HepG2 (cell line): ENCODE measurements around the gene GFER. TPM values are rescaled to one million over a fixed set of nuclear protein-coding genes. Genes with fewer than 3 reads are reported as not detected.
A peak's percentile ranks its signal among the peaks of the same experiment; 100 is the strongest.

Experiments used
- BHLHE40 ChIP-seq: IDR thresholded peaks from 2 replicates; pipeline ENCODE4 v1.6.1; 2011; ENCODE audit warnings: low read length, improper control_type of control experiment
- CEBPB ChIP-seq: IDR thresholded peaks from 2 replicates; pipeline ENCODE4 v1.6.1; 2011; ENCODE audit warnings: low read depth, low read length, improper control_type of control experiment, borderline replicate concordance
- ETV5 ChIP-seq: IDR thresholded peaks from 2 replicates; pipeline ENCODE4 v1.6.1; 2018; ENCODE audit warnings: missing biosample characterization, missing genetic modification reagents, inconsistent platforms, borderline replicate concordance
- HNF4A ChIP-seq: sonication (generic); formaldehyde crosslinking; IDR thresholded peaks from 2 replicates; pipeline ENCODE4 v1.4.0; 2020; ENCODE audit warnings: missing genetic modification reagents
- RORA ChIP-seq: sonication (generic); formaldehyde crosslinking; IDR thresholded peaks from 2 replicates; pipeline ENCODE4 v1.5.0; 2020; ENCODE audit warnings: mild to moderate bottlenecking, missing genetic modification reagents, moderate library complexity
- TFAP4 ChIP-seq: sonication (generic); IDR thresholded peaks from 2 replicates; pipeline ENCODE4 v1.6.1; 2016; ENCODE audit warnings: low read depth, borderline replicate concordance
- U2AF1 ChIP-seq: fragments of 200-400 bp; formaldehyde crosslinking; optimal IDR thresholded peaks from 2 replicates; pipeline ENCODE3; 2017; ENCODE audit warnings: mild to moderate bottlenecking, low read depth, low read length
- XBP1 ChIP-seq: sonication (generic); formaldehyde crosslinking; IDR thresholded peaks from 2 replicates; pipeline ENCODE4 v1.5.0; 2020; ENCODE audit warnings: missing genetic modification reagents
- ZNF12 ChIP-seq: sonication (generic); formaldehyde crosslinking; IDR thresholded peaks from 2 replicates; pipeline ENCODE4 v1.5.0; 2020; ENCODE audit warnings: missing genetic modification reagents
- ZNF605 ChIP-seq: sonication (generic); formaldehyde crosslinking; IDR thresholded peaks from 2 replicates; pipeline ENCODE4 v1.8.0; 2022; ENCODE audit warnings: mild to moderate bottlenecking, missing genetic modification reagents
- ZNF776 ChIP-seq: sonication (generic); formaldehyde crosslinking; IDR thresholded peaks from 2 replicates; pipeline ENCODE4 v1.4.0; 2020; ENCODE audit warnings: mild to moderate bottlenecking, missing genetic modification reagents
- ZNF782 ChIP-seq: sonication (generic); formaldehyde crosslinking; IDR thresholded peaks from 2 replicates; pipeline ENCODE4 v1.4.0; 2020; ENCODE audit warnings: missing genetic modification reagents, mild to moderate bottlenecking, borderline replicate concordance
- polyA plus RNA-seq, 8 experiments: library from polyadenylated mRNA; depleted of rRNA in 3 of 8; stranded (reverse) in 7 of 8; unstranded in 1 of 8; fragments of >200 nt; fragmentation: Illumina TruSeq in 4 of 8; extraction: Trizol in 4 of 8; gene quantifications; 2 replicates each; pipeline versions ENCODE4 v1.2.1 to v1.2.3, GENCODE V29; 2011 to 2016; ENCODE audit warnings: low read depth in 4 of 8, missing spikeins in 1 of 8, mixed read lengths in 1 of 8; ENCODE audit not compliant: insufficient read depth in 1 of 8
- total RNA-seq, 5 experiments: library from RNA; depleted of rRNA; stranded (reverse); fragments of >200 nt; fragmentation: Illumina TruSeq; extraction: Trizol; gene quantifications; 2 replicates each; pipeline ENCODE4 v1.2.3, GENCODE V29; 2016; ENCODE audit warnings: low read depth in 1 of 5
- TF ChIP-seq, protein P1 (sequence below): sonication (generic); formaldehyde crosslinking; IDR thresholded peaks from 2 replicates; pipeline ENCODE4 v1.5.0; 2020; ENCODE audit warnings: mild to moderate bottlenecking, missing genetic modification reagents, borderline replicate concordance
- TF ChIP-seq, protein P2 (sequence below): sonication (generic); formaldehyde crosslinking; IDR thresholded peaks from 2 replicates; pipeline ENCODE4 v1.4.0; 2020; ENCODE audit warnings: missing genetic modification reagents
- TF ChIP-seq, protein P3 (sequence below), 2 experiments: sonication (generic) in 1 of 2; formaldehyde crosslinking in 1 of 2; IDR thresholded peaks; 2 replicates each; pipeline versions ENCODE4 v1.5.1 to v1.6.1; 2011 to 2020; ENCODE audit warnings: borderline replicate concordance in 1 of 2, low read depth in 1 of 2, low read length in 1 of 2, mild to moderate bottlenecking in 1 of 2, missing genetic modification reagents in 1 of 2, moderate library complexity in 1 of 2

Gene GFER
- total and polyA plus RNA-seq, 2 of the 13 experiments (the other 11 are each of a cell fraction or from before 2014, with no cell fraction given): 28.6 to 71.7 TPM

DNA sequence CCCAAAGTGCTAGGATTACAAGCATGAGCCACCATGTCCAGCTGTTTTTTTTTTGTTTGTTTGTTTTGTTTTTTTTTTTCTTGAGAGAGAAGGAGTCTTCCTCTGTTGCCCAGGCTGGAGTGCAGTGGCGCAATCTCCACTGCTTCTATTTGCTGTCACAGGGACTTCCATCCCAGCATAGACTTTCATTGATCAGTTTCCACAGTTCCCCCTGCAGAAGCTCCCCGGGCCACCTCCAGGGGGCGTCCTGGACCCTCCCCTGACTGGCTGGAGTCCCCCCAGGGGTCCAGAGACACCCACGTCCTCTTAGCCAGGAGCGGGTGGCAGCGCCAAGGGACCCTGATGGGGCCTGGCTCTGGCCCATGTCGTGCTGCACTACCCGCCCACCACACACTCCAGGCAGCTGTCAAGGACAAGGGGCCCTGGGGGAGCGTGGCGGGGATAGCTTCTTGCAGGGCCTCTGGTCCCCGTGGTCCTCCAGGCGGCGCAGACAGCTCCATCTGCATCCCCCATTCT lies 32.5 kb downstream of the GFER start (continued):
- TF ChIP-seq, protein P1, sequence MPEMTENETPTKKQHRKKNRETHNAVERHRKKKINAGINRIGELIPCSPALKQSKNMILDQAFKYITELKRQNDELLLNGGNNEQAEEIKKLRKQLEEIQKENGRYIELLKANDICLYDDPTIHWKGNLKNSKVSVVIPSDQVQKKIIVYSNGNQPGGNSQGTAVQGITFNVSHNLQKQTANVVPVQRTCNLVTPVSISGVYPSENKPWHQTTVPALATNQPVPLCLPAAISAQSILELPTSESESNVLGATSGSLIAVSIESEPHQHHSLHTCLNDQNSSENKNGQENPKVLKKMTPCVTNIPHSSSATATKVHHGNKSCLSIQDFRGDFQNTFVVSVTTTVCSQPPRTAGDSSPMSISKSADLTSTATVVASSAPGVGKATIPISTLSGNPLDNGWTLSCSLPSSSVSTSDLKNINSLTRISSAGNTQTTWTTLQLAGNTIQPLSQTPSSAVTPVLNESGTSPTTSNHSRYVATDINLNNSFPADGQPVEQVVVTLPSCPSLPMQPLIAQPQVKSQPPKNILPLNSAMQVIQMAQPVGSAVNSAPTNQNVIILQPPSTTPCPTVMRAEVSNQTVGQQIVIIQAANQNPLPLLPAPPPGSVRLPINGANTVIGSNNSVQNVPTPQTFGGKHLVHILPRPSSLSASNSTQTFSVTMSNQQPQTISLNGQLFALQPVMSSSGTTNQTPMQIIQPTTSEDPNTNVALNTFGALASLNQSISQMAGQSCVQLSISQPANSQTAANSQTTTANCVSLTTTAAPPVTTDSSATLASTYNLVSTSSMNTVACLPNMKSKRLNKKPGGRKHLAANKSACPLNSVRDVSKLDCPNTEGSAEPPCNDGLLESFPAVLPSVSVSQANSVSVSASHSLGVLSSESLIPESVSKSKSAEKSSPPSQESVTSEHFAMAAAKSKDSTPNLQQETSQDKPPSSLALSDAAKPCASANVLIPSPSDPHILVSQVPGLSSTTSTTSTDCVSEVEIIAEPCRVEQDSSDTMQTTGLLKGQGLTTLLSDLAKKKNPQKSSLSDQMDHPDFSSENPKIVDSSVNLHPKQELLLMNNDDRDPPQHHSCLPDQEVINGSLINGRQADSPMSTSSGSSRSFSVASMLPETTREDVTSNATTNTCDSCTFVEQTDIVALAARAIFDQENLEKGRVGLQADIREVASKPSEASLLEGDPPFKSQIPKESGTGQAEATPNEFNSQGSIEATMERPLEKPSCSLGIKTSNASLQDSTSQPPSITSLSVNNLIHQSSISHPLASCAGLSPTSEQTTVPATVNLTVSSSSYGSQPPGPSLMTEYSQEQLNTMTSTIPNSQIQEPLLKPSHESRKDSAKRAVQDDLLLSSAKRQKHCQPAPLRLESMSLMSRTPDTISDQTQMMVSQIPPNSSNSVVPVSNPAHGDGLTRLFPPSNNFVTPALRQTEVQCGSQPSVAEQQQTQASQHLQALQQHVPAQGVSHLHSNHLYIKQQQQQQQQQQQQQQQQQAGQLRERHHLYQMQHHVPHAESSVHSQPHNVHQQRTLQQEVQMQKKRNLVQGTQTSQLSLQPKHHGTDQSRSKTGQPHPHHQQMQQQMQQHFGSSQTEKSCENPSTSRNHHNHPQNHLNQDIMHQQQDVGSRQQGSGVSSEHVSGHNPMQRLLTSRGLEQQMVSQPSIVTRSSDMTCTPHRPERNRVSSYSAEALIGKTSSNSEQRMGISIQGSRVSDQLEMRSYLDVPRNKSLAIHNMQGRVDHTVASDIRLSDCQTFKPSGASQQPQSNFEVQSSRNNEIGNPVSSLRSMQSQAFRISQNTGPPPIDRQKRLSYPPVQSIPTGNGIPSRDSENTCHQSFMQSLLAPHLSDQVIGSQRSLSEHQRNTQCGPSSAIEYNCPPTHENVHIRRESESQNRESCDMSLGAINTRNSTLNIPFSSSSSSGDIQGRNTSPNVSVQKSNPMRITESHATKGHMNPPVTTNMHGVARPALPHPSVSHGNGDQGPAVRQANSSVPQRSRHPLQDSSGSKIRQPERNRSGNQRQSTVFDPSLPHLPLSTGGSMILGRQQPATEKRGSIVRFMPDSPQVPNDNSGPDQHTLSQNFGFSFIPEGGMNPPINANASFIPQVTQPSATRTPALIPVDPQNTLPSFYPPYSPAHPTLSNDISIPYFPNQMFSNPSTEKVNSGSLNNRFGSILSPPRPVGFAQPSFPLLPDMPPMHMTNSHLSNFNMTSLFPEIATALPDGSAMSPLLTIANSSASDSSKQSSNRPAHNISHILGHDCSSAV (CRISPR knock-in tag): no peak
- TF ChIP-seq RORA (no peak), HNF4A (CRISPR knock-in tag) (no peak), ZNF605 (no peak), CEBPB (peak; percentile 75), XBP1 (CRISPR knock-in tag) (no peak), BHLHE40 (no peak), ZNF776 (CRISPR knock-in tag) (no peak), TFAP4 (peak; percentile 26; the same call in 1 of the 2 replicates), ZNF782 (CRISPR knock-in tag) (no peak), U2AF1 (no peak), ZNF12 (CRISPR knock-in tag) (no peak), ETV5 (CRISPR knock-in tag) (no peak)
- TF ChIP-seq, protein P2, sequence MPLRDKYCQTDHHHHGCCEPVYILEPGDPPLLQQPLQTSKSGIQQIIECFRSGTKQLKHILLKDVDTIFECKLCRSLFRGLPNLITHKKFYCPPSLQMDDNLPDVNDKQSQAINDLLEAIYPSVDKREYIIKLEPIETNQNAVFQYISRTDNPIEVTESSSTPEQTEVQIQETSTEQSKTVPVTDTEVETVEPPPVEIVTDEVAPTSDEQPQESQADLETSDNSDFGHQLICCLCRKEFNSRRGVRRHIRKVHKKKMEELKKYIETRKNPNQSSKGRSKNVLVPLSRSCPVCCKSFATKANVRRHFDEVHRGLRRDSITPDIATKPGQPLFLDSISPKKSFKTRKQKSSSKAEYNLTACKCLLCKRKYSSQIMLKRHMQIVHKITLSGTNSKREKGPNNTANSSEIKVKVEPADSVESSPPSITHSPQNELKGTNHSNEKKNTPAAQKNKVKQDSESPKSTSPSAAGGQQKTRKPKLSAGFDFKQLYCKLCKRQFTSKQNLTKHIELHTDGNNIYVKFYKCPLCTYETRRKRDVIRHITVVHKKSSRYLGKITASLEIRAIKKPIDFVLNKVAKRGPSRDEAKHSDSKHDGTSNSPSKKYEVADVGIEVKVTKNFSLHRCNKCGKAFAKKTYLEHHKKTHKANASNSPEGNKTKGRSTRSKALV (CRISPR knock-in tag): peak; percentile 88
- TF ChIP-seq, protein P3, sequence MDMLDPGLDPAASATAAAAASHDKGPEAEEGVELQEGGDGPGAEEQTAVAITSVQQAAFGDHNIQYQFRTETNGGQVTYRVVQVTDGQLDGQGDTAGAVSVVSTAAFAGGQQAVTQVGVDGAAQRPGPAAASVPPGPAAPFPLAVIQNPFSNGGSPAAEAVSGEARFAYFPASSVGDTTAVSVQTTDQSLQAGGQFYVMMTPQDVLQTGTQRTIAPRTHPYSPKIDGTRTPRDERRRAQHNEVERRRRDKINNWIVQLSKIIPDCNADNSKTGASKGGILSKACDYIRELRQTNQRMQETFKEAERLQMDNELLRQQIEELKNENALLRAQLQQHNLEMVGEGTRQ (IDR thresholded peaks at IDR 0.05; ENCODE audit: low read depth, low read length): no peak
- TF ChIP-seq, protein P3 (CRISPR knock-in tag; IDR thresholded peaks at IDR 0.05; ENCODE audit: borderline replicate concordance): no peak
